Right lobe of liver (tissue), 6 donors: ENCODE measurements around the gene KLHL11. TPM values are rescaled to one million over a fixed set of nuclear protein-coding genes. Genes with fewer than 3 reads are reported as not detected.
"Not testable (repeated sequence)": the region's sequence is repeated elsewhere in the genome, so short reads cannot be mapped to it uniquely, and the experiment has no call there.

Experiments
- ATAC-seq, 4 donors: fragments of 200-7000 bp; cut with Tn5 transposase; one replicate each; pipeline ENCODE4 v1.9.1; 2020; ENCODE audit warnings: mild to moderate bottlenecking in 4 of 4, moderate library complexity in 4 of 4
- DNase-seq, 3 donors: peaks; one replicate each; pipeline ENCODE4 v3.0.0-alpha.2; 2020
- H3K27ac ChIP-seq, 3 donors: fragments of 200-600 bp; one replicate each; pipeline ENCODE4 v1.8.0; 2022
- H3K27me3 ChIP-seq, 2 donors: fragments of 200-600 bp; one replicate each; pipeline ENCODE4 v1.8.0; 2022
- H3K36me3 ChIP-seq, 4 donors: fragments of 200-600 bp; sonication (generic) in 1 of 4; one replicate each; pipeline versions ENCODE4 v1.5.1 to v1.8.0; 2017 to 2022; ENCODE audit warnings: control low read depth in 1 of 4
- H3K4me1 ChIP-seq, 4 donors: fragments of 200-600 bp; sonication (generic) in 1 of 4; one replicate each; pipeline versions ENCODE4 v1.5.1 to v1.8.0; 2017 to 2022; ENCODE audit warnings: control low read depth in 1 of 4
- H3K4me3 ChIP-seq, 3 donors: fragments of 200-600 bp; one replicate each; pipeline ENCODE4 v1.8.0; 2022
- H3K9me3 ChIP-seq, 4 donors: fragments of 200-600 bp; sonication (generic) in 1 of 4; one replicate each; pipeline versions ENCODE4 v1.5.1 to v1.8.0; 2017 to 2022; ENCODE audit warnings: control low read depth in 1 of 4
- CTCF ChIP-seq, 4 donors: fragments of 200-600 bp in 3 of 4; fragments of 450-650 bp in 1 of 4; IDR thresholded peaks; one replicate each; pipeline versions ENCODE4 v1.5.1 to v1.8.0; 2016 to 2022; ENCODE audit warnings: antibody characterized with exemption in 4 of 4, mild to moderate bottlenecking in 2 of 4
- POLR2A ChIP-seq: fragments of 450-650 bp; IDR thresholded peaks from one replicate; pipeline ENCODE4 v1.6.1; 2017; ENCODE audit warnings: antibody characterized with exemption, mild to moderate bottlenecking
- WGBS: methylation state at CpG from one replicate; pipeline ENCODE4 v1.1.6; 2018; ENCODE audit warnings: low coverage, low lambda C conversion rate; ENCODE audit not compliant: insufficient coverage; ENCODE audit errors: missing lambda C conversion rate; 5-methylcytosine and 5-hydroxymethylcytosine counted together
- intact Hi-C, 2 donors: fragments of 100-400 bp; cut with DNase I; formaldehyde crosslinking; loops; one replicate each; pipeline versions ENCODE4 v1.11.2 to v1.14.1; 2022
- total RNA-seq, 6 experiments: library from RNA; depleted of rRNA in 2 of 6; stranded (reverse); fragments of >200 nt in 2 of 6; fragmentation: NEBNext Ultra II Directional in 3 of 6; extraction: Animal tissue kit (Norgen Biotek cat#: 25700) in 3 of 6; gene quantifications; one replicate each; pipeline versions ENCODE4 v1.1.0 to v1.2.4, GENCODE V29; 2016 to 2023
- donor health status: DM: no; HTN: yes; CAD: no.
- donor health status: DM: no; HTN: no; CAD: no.
- donor health status: DM: no; HTN: no; CAD: no.
- donor health status: DM: no; HTN: yes; CAD: no.
- donor health status: DM: no; HTN: yes; CAD: no.

KLHL11 gene
- total RNA-seq, 6 experiments from 2014 or later, result 2.9 to 7.0 (median 5.7) TPM

GRCh38 chr17:41860254-41860931, 4.8 kb downstream of the KLHL11 start:
- no peaks in the 10 kb centered on the region for H3K9me3 ChIP-seq
- no peak overlapping the region for H3K27ac ChIP-seq
- H3K36me3 ChIP-seq, result no peaks in the 10 kb centered on the region
- ATAC-seq (no peak), DNase-seq (no peak)
- TF ChIP-seq CTCF (IDR thresholded peaks at IDR 0.05) (no peak), POLR2A (no peak)
- peaks cover 0 to 23% (median 5%) of the 10 kb centered on the region in 4 donors for H3K4me1 ChIP-seq
- intact Hi-C loops, result no loop called here
- WGBS, result 81% methylated on average over 2 of the region's 3 CpGs
- H3K27me3 ChIP-seq, result no peaks in the 10 kb centered on the region
- H3K4me3 ChIP-seq, result no peak overlapping the region

GRCh38 chr17:41851382-41851781, 13.8 kb downstream of the KLHL11 start:
- DNase-seq, ATAC-seq: not testable (repeated sequence)

GRCh38 chr17:41849251-41849990, 15.8 kb downstream of the KLHL11 start:
- Histone ChIP-seq H3K27ac (no peak overlapping the region), H3K4me3 (no peak overlapping the region), H3K36me3 (peaks cover 0 to 14% (median 4%) of the 10 kb centered on the region in 4 donors), H3K9me3 (no peaks in the 10 kb centered on the region), H3K27me3 (no peaks in the 10 kb centered on the region), H3K4me1 (no peaks in the 10 kb centered on the region)
- no peak for DNase-seq
- TF ChIP-seq CTCF (IDR thresholded peaks at IDR 0.05), result no peak
- no peak for TF ChIP-seq POLR2A
- no peak for ATAC-seq
- intact Hi-C loops, result no loop called here
- 79% methylated on average over 4 of the region's 4 CpGs for WGBS

More at GRCh38 chr17:41851382-41851781, 13.8 kb downstream of the KLHL11 start:
- H3K4me1 ChIP-seq, intact Hi-C loops, H3K27me3 ChIP-seq, H3K9me3 ChIP-seq, H3K4me3 ChIP-seq, H3K27ac ChIP-seq: not testable (repeated sequence)
- H3K36me3 ChIP-seq, result peaks cover 0 to 23% (median 4%) of the 10 kb centered on the region in 4 donors
- 100% methylated on average over 3 of the region's 14 CpGs for WGBS

GRCh38 chr17:41848788-41849187, 16.4 kb downstream of the KLHL11 start:
- Histone ChIP-seq H3K27ac (no peak overlapping the region), H3K4me3 (no peak overlapping the region), H3K9me3 (no peaks in the 10 kb centered on the region), H3K4me1 (no peaks in the 10 kb centered on the region), H3K36me3 (peaks cover 0 to 8% (median 1%) of the 10 kb centered on the region in 4 donors), H3K27me3 (no peaks in the 10 kb centered on the region)
- no peak for DNase-seq
- WGBS, result 74% methylated on average over 3 of the region's 4 CpGs
- no peak for ATAC-seq
- intact Hi-C loops, result no loop called here
- TF ChIP-seq CTCF (IDR thresholded peaks at IDR 0.05), result no peak
- no peak for TF ChIP-seq POLR2A

GRCh38 chr17:41844971-41845370, 20.3 kb downstream of the KLHL11 start:
- TF ChIP-seq POLR2A (no peak), CTCF (IDR thresholded peaks at IDR 0.05) (no peak)
- no peak for DNase-seq
- 93% methylated on average over 6 of the region's 6 CpGs for WGBS
- Histone ChIP-seq H3K4me3 (no peak overlapping the region), H3K9me3 (no peaks in the 10 kb centered on the region), H3K36me3 (no peaks in the 10 kb centered on the region), H3K27ac (no peak overlapping the region), H3K27me3 (no peaks in the 10 kb centered on the region), H3K4me1 (no peaks in the 10 kb centered on the region)
- intact Hi-C loops, result no loop called here
- no peak for ATAC-seq

GRCh38 chr17:41840781-41841180, 24.4 kb downstream of the KLHL11 start:
- WGBS, result 53% methylated on average over 5 of the region's 6 CpGs
- H3K9me3 ChIP-seq, H3K27me3 ChIP-seq, H3K4me1 ChIP-seq, ATAC-seq, H3K36me3 ChIP-seq, H3K27ac ChIP-seq, DNase-seq, H3K4me3 ChIP-seq, intact Hi-C loops: not testable (repeated sequence)

- H3K4me3 ChIP-seq, H3K36me3 ChIP-seq, H3K4me1 ChIP-seq, H3K9me3 ChIP-seq, intact Hi-C loops, ATAC-seq, H3K27me3 ChIP-seq, DNase-seq, H3K27ac ChIP-seq: not testable (repeated sequence)
- 95% methylated on average over 2 of the region's 2 CpGs for WGBS
Observed at GRCh38 chr17:41839448-41839847, 25.8 kb downstream of the KLHL11 start.
